Natural killer cell treated with Interleukin-12 subunit alpha and Interleukin-12 subunit beta and Interleukin-15 and Interleukin-18, amount 100 ng/mL, for 72 hours (primary cell): ENCODE measurements around the gene VSIG2. TPM values are rescaled to one million over a fixed set of nuclear protein-coding genes. Genes with fewer than 3 reads are reported as not detected.

Experiments
- ATAC-seq, 2 donors: fragments of 150-1000 bp; cut with Tn5 transposase in 1 of 2; sonication (Bioruptor Pico), chemical (Tn5 transposase) in 1 of 2; 2 replicates each; pipeline ENCODE4 v1.10.0; 2021
- DNase-seq: peaks from one replicate; pipeline ENCODE4 v3.0.0; 2022; ENCODE audit warnings: low spot score
- H3K27ac Mint-ChIP-seq, 2 donors: 1 replicate in 1 of 2; 2 replicates in 1 of 2; pipeline ENCODE4 v1.8.0; 2022; ENCODE audit warnings: mixed read lengths in 2 of 2, mild to moderate bottlenecking in 1 of 2, moderate library complexity in 1 of 2
- H3K27me3 Mint-ChIP-seq, 2 donors: 1 replicate in 1 of 2; 2 replicates in 1 of 2; pipeline ENCODE4 v1.8.0; 2022; ENCODE audit warnings: mixed read lengths in 2 of 2
- H3K36me3 Mint-ChIP-seq: one replicate; pipeline ENCODE4 v1.8.0; 2022; ENCODE audit warnings: mixed read lengths
- H3K4me1 Mint-ChIP-seq, 2 donors: 1 replicate in 1 of 2; 2 replicates in 1 of 2; pipeline ENCODE4 v1.8.0; 2022; ENCODE audit warnings: low read depth in 2 of 2, mixed read lengths in 2 of 2, mild to moderate bottlenecking in 1 of 2
- H3K4me3 Mint-ChIP-seq: one replicate; pipeline ENCODE4 v1.8.0; 2022; ENCODE audit warnings: mixed read lengths
- H3K9me3 Mint-ChIP-seq: 2 replicates; pipeline ENCODE4 v1.8.0; 2022; ENCODE audit warnings: mixed read lengths
- total RNA-seq, 2 donors: library from RNA; stranded (reverse); gene quantifications; one replicate each; pipeline ENCODE4 v1.2.3, GENCODE V29; 2022

VSIG2 gene
- total RNA-seq, 2 donors from 2014 or later: not detected

DNA sequence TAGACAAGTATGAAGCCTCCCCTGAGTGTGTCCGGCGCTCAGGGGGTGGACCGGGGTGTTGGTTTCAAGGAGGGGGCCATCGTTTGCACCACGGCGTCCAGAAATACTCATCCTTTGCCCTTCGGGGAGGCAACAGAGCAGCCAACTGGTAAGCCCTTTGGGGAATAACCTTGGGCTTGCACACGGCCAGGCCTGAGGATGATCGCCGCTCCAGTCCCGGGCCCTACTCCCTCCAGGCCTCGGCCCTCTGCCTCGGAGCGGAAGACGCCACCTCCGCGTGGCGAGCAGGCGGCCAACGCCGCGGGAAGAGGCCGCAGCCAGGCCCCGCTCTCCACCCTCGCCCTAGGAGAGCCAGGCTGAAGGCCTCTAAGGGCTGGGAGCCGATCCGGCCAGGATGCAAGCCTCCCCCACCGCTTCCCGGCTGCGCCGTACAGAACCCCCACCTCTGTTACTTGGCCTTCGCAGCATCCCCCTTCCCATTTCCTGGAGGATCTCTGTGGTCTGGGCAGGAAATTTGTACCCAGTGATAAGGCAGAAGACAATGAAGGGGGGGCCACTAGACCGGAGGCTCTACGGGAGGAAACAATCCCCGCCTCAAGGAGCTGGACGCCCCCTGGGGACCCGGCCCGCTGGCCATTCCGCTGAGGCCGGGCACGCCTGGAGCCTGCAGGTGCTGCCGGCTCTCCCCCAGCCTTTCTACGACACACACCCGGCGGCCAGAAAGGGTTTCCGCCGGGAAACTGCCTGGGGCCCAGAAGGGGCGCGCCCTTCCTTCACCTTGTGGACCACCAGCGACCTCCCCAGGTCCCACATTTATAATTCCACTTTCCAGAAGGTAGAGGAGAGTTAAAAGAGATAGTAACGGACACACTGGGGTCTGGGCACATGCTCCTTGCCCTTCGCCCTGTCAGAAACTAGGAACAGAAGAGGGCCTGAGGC, 7.5 kb upstream of the VSIG2 start:
- peaks cover 30 to 34% of the 10 kb centered on the region in 2 donors for H3K27me3 Mint-ChIP-seq
- no peak overlapping the region for H3K27ac Mint-ChIP-seq
- H3K4me1 Mint-ChIP-seq: peaks cover 11 to 14% of the 10 kb centered on the region in 2 donors
- ATAC-seq: no peak
- H3K4me3 Mint-ChIP-seq: no peak overlapping the region
- H3K36me3 Mint-ChIP-seq: no peaks in the 10 kb centered on the region
- H3K9me3 Mint-ChIP-seq: no peaks in the 10 kb centered on the region
- DNase-seq: no peak

DNA sequence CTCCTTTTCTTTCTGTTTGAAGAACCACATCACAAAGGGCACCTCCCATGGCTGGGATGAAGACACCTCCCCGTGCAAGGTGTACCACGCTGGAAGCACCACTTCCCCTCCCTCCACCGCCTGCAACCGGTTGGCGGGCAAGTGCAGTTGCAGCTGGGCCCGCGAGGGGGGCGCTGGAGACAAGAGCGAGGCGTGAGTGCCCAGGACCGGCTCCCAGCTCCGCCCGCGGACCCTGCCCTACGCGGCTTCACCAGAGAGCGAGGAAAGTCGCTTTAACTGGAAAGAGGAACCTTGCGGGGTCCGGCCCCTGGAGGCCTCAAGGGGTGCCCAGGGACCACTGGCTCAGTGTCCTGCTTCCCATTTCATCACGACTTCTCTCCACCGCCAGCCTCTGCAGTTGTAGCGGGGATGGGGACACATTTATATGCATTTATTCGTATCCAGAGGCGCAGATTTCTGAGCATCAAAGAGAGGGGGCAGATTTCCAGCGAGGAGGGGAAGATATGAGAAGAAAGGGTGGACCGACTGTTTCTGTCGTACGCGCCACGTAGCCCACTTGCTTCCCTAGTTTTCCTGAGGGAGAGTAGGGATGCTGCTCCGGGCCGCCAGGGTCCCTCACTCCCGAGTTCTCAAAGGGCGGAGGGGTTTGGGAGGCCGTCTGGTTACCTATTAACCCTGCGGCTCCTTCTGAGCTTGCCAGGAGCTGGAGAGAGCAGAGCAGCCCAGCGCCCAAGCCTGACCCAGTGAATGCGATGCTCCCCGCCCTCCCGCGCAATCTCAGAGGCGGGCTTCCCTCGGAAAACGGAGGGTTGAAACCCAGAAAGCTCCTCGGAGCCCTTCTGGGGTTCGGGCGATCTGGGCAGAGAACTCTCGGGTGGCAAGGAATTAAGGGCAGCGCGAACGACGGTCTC, 6.6 kb upstream of the VSIG2 start:
- Mint-ChIP-seq H3K27me3 (peaks cover 34% of the 10 kb centered on the region in 2 donors), H3K4me1 (peaks cover 11 to 12% of the 10 kb centered on the region in 2 donors), H3K9me3 (no peaks in the 10 kb centered on the region), H3K27ac (no peak overlapping the region), H3K4me3 (peak overlapping the region; percentile 42), H3K36me3 (no peaks in the 10 kb centered on the region)
- DNase-seq: no peak
- ATAC-seq: peak; percentile 58 to 69

DNA sequence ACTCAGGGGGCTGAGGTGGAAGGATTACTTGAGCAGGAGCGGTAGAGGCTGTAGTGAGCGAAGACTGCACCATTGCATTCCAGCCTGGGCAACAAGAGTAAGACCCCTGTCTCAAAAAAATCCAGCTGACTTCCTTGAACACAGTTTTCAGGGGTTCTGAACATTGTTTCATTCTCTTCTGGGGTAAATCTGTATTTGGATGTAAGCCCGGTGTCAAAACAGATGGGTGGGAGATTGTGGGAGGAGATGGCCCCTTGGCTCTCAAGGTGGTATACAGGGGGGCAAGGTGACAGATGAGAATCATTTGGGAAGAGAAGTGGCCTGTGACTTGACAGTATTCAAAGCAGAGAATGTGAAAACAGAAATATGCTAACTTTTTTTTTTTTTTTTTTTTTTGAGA, 5.3 kb upstream of the VSIG2 start:
- H3K4me3 Mint-ChIP-seq: no peak overlapping the region
- H3K36me3 Mint-ChIP-seq: no peaks in the 10 kb centered on the region
- H3K27ac Mint-ChIP-seq: no peak overlapping the region

GRCh38 chr11:124756753-124757227, 4.7 kb upstream of the VSIG2 start:
- Mint-ChIP-seq H3K4me1 (peaks cover 6 to 9% of the 10 kb centered on the region in 2 donors), H3K27ac (no peak overlapping the region), H3K36me3 (no peaks in the 10 kb centered on the region), H3K4me3 (no peak overlapping the region), H3K9me3 (no peaks in the 10 kb centered on the region), H3K27me3 (peaks cover 27 to 31% of the 10 kb centered on the region in 2 donors)
- ATAC-seq (no peak), DNase-seq (no peak)

More for the DNA sequence above, 5.3 kb upstream of the VSIG2 start:
- H3K9me3 Mint-ChIP-seq: no peaks in the 10 kb centered on the region
- DNase-seq: no peak
- H3K4me1 Mint-ChIP-seq: peaks cover 6 to 9% of the 10 kb centered on the region in 2 donors
- peaks cover 27 to 31% of the 10 kb centered on the region in 2 donors for H3K27me3 Mint-ChIP-seq
- no peak for ATAC-seq

DNA sequence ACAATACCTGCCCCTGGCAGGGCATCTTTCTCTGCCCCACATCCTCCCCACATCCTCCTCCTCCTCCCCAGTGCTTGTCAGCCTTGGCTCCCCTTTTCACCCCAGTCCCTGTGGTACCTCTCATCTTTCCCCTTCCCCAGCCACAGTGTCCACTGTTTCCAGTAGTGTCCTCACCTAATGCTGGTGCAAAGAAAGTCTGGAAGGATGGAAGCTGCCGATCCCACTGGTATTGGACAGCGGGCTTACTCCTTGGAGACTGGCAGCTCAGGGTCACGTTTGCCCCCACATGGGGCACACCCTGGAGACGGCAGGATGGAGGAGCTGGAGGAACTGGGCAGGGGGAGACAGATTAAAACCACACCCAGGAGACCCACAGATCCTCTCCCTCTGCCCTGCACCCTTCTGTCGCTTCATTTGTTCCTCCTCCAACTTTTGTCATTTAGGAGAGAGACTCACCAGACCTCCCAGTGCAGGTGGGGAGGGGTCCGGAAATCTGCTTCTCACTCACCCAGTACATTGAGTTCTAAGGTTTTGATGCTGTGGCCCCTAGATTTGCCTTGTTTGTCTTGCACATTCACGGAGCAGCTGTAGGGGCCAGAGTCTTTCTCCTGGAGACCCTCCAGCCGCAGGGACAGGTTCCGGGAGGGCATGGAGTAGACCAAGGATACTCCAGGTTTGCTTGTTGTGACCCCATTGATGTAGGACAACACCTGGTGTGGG, 4.1 kb upstream of the VSIG2 start:
- H3K27ac Mint-ChIP-seq: no peak overlapping the region
- no peaks in the 10 kb centered on the region for H3K36me3 Mint-ChIP-seq
- DNase-seq (no peak), ATAC-seq (no peak)
- H3K4me1 Mint-ChIP-seq: peaks cover 6 to 9% of the 10 kb centered on the region in 2 donors
- H3K9me3 Mint-ChIP-seq: no peaks in the 10 kb centered on the region
- no peak overlapping the region for H3K4me3 Mint-ChIP-seq
- H3K27me3 Mint-ChIP-seq: peaks cover 27 to 31% of the 10 kb centered on the region in 2 donors

DNA sequence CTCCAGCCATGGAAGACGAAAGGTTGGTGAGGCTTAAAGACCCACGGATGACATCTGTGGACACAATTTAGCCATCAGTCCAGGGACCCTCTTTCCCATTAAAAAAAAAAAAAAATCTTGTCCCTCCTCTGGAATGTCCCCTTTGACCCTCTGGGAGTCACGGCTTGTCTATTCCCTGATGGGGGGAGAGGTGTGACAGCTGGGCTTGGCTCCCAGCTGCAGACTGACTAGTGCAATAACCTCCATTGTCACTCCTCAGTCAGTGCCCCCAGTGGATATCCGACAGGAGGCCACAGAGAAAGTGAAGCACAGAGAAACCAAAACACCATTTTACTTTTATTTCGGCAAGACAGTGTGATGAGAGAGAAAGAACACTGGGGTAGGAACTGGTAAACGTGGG, 2.7 kb upstream of the VSIG2 start:
- Mint-ChIP-seq H3K27ac (no peak overlapping the region), H3K27me3 (peaks cover 27 to 29% of the 10 kb centered on the region in 2 donors), H3K9me3 (no peaks in the 10 kb centered on the region), H3K36me3 (no peaks in the 10 kb centered on the region), H3K4me1 (peaks cover 5 to 6% of the 10 kb centered on the region in 2 donors), H3K4me3 (no peak overlapping the region)
- ATAC-seq (no peak), DNase-seq (no peak)

- Mint-ChIP-seq H3K4me1 (peaks cover 5 to 6% of the 10 kb centered on the region in 2 donors), H3K27ac (no peak overlapping the region), H3K9me3 (no peaks in the 10 kb centered on the region), H3K27me3 (peaks cover 27 to 29% of the 10 kb centered on the region in 2 donors), H3K4me3 (no peak overlapping the region), H3K36me3 (no peaks in the 10 kb centered on the region)
- DNase-seq: no peak
- ATAC-seq: no peak
These were observed 2.3 kb upstream of the VSIG2 start for GRCh38 chr11:124754309-124754708.

DNA sequence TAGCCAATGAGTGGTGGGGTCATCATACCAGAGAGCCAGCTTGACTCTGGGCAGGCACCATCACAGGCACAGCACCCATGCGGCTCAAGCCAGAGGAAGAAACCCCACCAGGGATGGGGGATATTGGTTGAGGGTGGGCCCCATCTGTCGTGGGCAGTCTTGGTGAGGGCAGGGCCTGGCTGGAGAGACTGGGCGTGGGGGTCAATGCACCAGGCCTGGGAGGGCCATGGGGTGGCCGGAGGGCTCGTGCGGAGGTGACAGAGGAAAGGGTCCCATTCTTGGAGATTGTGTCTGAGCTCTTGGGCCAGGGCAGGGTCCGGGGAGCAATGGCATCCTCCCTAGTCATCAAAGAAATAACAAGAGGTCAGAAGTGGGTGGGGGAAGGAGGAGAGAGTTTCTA, 1.6 kb upstream of the VSIG2 start:
- no peaks in the 10 kb centered on the region for H3K36me3 Mint-ChIP-seq
- H3K4me3 Mint-ChIP-seq: no peak overlapping the region
- peaks cover 5% of the 10 kb centered on the region in 2 donors for H3K4me1 Mint-ChIP-seq
- no peak for DNase-seq
- ATAC-seq: no peak
- no peak overlapping the region for H3K27ac Mint-ChIP-seq
- no peaks in the 10 kb centered on the region for H3K9me3 Mint-ChIP-seq
- H3K27me3 Mint-ChIP-seq: peaks cover 24 to 28% of the 10 kb centered on the region in 2 donors

GRCh38 chr11:124753205-124753604, 1.1 kb upstream of the VSIG2 start:
- Mint-ChIP-seq H3K27me3 (peaks cover 20 to 24% of the 10 kb centered on the region in 2 donors), H3K9me3 (no peaks in the 10 kb centered on the region), H3K36me3 (no peaks in the 10 kb centered on the region), H3K27ac (no peak overlapping the region), H3K4me3 (no peak overlapping the region), H3K4me1 (peaks cover under 1 to 1% of the 10 kb centered on the region in 2 donors)
- DNase-seq: no peak
- ATAC-seq: no peak

DNA sequence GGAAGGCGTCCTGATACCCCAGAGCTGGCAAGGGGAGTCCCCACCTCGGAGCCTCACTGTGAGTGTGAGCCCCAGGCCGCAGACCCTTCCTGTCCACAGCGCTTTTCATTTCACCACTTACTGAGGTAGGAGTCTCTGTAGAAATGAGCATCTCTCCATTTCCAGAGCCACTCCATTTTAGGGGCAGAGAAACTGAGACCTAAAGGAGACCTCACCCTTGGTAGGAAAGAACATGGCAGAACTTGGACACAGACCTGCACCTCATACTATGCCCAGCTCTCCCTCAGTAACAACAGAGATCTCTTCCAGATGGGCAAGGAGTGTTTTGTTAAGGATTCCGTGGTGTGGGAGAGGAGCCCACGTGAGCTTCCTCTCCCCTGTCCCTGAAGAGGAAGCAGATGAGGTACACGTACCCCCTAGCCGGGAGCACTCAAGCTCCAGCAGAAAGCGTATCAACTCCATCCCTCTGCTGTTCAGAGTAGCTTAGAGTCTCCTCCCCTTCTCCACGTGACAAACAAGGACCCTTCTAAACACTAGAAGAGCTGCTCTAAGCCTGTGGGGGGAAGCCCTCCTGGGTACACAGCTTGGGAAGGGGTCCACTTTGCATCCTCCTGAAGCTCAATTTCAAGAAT, 532 bp upstream of the VSIG2 start:
- H3K9me3 Mint-ChIP-seq: no peaks in the 10 kb centered on the region
- DNase-seq: no peak
- H3K27ac Mint-ChIP-seq: no peak overlapping the region
- no peaks in the 10 kb centered on the region for H3K36me3 Mint-ChIP-seq
- H3K4me3 Mint-ChIP-seq: no peak overlapping the region
- peaks cover 14 to 23% of the 10 kb centered on the region in 2 donors for H3K27me3 Mint-ChIP-seq
- ATAC-seq: no peak
- H3K4me1 Mint-ChIP-seq: no peaks in the 10 kb centered on the region

GRCh38 chr11:124751391-124751740, 689 bp downstream of the VSIG2 start:
- no peak for ATAC-seq
- Mint-ChIP-seq H3K9me3 (no peaks in the 10 kb centered on the region), H3K27ac (no peak overlapping the region), H3K27me3 (peaks cover 2 to 13% of the 10 kb centered on the region in 2 donors), H3K36me3 (no peaks in the 10 kb centered on the region), H3K4me3 (no peak overlapping the region), H3K4me1 (peaks cover 7% of the 10 kb centered on the region in 2 donors)
- no peak for DNase-seq

- peaks cover 7 to 9% of the 10 kb centered on the region in 2 donors for H3K4me1 Mint-ChIP-seq
- H3K36me3 Mint-ChIP-seq: no peaks in the 10 kb centered on the region
- no peak overlapping the region for H3K4me3 Mint-ChIP-seq
- no peaks in the 10 kb centered on the region for H3K9me3 Mint-ChIP-seq
- H3K27me3 Mint-ChIP-seq: peaks cover 0 to 15% of the 10 kb centered on the region in 2 donors
- no peak overlapping the region for H3K27ac Mint-ChIP-seq
- DNase-seq: no peak
- ATAC-seq: no peak
These were observed 2.1 kb downstream of the VSIG2 start for GRCh38 chr11:124749912-124750311.
